ENCODE data around the gene CATSPERZ. TPM values are rescaled to one million over a fixed set of nuclear protein-coding genes. Genes with fewer than 3 reads are reported as not detected.

CATSPERZ gene
- total RNA-seq, 4 donors from 2014 or later = not detected

- H3K27ac ChIP-seq = no peak overlapping the region
- WGBS = 90% methylated on average over 2 of the region's 2 CpGs
- no peak for TF ChIP-seq POLR2AphosphoS5 (IDR thresholded peaks at IDR 0.05)
- TF ChIP-seq POLR2A (IDR thresholded peaks at IDR 0.05) = no peak
- no peak for TF ChIP-seq EP300 (IDR thresholded peaks at IDR 0.05)
- no peak for TF ChIP-seq CTCF (IDR thresholded peaks at IDR 0.05)
- no peaks in the 10 kb centered on the region for H3K9me3 ChIP-seq
- peaks cover 7% of the 10 kb centered on the region for H3K36me3 ChIP-seq
- peaks cover 46% of the 10 kb centered on the region for H3K4me1 ChIP-seq
- no peak for DNase-seq (ENCODE audit: low spot score in 2 of 2)
- no peaks in the 10 kb centered on the region for H3K27me3 ChIP-seq
- no peak overlapping the region for H3K4me3 ChIP-seq
These were observed 27.2 kb downstream of the CATSPERZ start for GRCh38 chr11:64327375-64327774.

GRCh38 chr11:64327993-64328392 lies 27.8 kb downstream of the CATSPERZ start:
- WGBS = 82% methylated on average over 3 of the region's 3 CpGs
- TF ChIP-seq CTCF (IDR thresholded peaks at IDR 0.05) (no peak), POLR2A (IDR thresholded peaks at IDR 0.05) (no peak), POLR2AphosphoS5 (IDR thresholded peaks at IDR 0.05) (no peak), EP300 (IDR thresholded peaks at IDR 0.05) (no peak)
- Histone ChIP-seq H3K4me3 (no peak overlapping the region), H3K4me1 (peaks cover 42% of the 10 kb centered on the region), H3K27ac (no peak overlapping the region), H3K27me3 (no peaks in the 10 kb centered on the region), H3K9me3 (no peaks in the 10 kb centered on the region), H3K36me3 (peaks cover under 1% of the 10 kb centered on the region)
- no peak for DNase-seq (ENCODE audit: low spot score in 2 of 2)

GRCh38 chr11:64330888-64331287 lies 30.7 kb downstream of the CATSPERZ start:
- Histone ChIP-seq H3K27me3 (no peaks in the 10 kb centered on the region), H3K4me3 (no peak overlapping the region), H3K4me1 (peaks cover 30% of the 10 kb centered on the region), H3K27ac (no peak overlapping the region), H3K36me3 (no peaks in the 10 kb centered on the region), H3K9me3 (no peaks in the 10 kb centered on the region)
- DNase-seq (ENCODE audit: low spot score in 2 of 2) = no peak
- TF ChIP-seq CTCF (IDR thresholded peaks at IDR 0.05) (no peak), POLR2AphosphoS5 (IDR thresholded peaks at IDR 0.05) (no peak), EP300 (IDR thresholded peaks at IDR 0.05) (no peak), POLR2A (IDR thresholded peaks at IDR 0.05) (no peak)
- WGBS = 84% methylated on average over 11 of the region's 11 CpGs

- H3K27ac ChIP-seq = no peak overlapping the region
- no peak for TF ChIP-seq POLR2AphosphoS5 (IDR thresholded peaks at IDR 0.05)
- TF ChIP-seq EP300 (IDR thresholded peaks at IDR 0.05) = no peak
- TF ChIP-seq CTCF (IDR thresholded peaks at IDR 0.05) = peak; percentile 33 to 58
- no peak for TF ChIP-seq POLR2A (IDR thresholded peaks at IDR 0.05)
- H3K4me1 ChIP-seq = peaks cover 30% of the 10 kb centered on the region
- no peaks in the 10 kb centered on the region for H3K27me3 ChIP-seq
- no peaks in the 10 kb centered on the region for H3K9me3 ChIP-seq
- no peak for DNase-seq (ENCODE audit: low spot score in 2 of 2)
- WGBS = 20% methylated on average over 15 of the region's 20 CpGs
- H3K4me3 ChIP-seq = no peak overlapping the region
- H3K36me3 ChIP-seq = no peaks in the 10 kb centered on the region
These were observed 31.6 kb downstream of the CATSPERZ start for GRCh38 chr11:64331569-64332371.

- no peak overlapping the region for H3K4me3 ChIP-seq
- no peaks in the 10 kb centered on the region for H3K27me3 ChIP-seq
- H3K4me1 ChIP-seq = peaks cover 30% of the 10 kb centered on the region
- TF ChIP-seq CTCF (IDR thresholded peaks at IDR 0.05) = no peak
- no peak for TF ChIP-seq POLR2A (IDR thresholded peaks at IDR 0.05)
- no peak for TF ChIP-seq EP300 (IDR thresholded peaks at IDR 0.05)
- no peak overlapping the region for H3K27ac ChIP-seq
- no peak for DNase-seq (ENCODE audit: low spot score in 2 of 2)
- no peaks in the 10 kb centered on the region for H3K36me3 ChIP-seq
- 90% methylated on average over 8 of the region's 8 CpGs for WGBS
- no peaks in the 10 kb centered on the region for H3K9me3 ChIP-seq
These were observed 33.4 kb downstream of the CATSPERZ start for GRCh38 chr11:64333556-64333955.
